Measurements from ENCODE around the gene DRC3. TPM values are rescaled to one million over a fixed set of nuclear protein-coding genes. Genes with fewer than 3 reads are reported as not detected.

DRC3 gene
- total RNA-seq, 1 experiment from 2014 or later, result 1.6 TPM

- intact Hi-C loops (cut with micrococcal nuclease; ENCODE audit: unreplicated experiment), result no loop called here
- TF ChIP-seq, protein P1, sequence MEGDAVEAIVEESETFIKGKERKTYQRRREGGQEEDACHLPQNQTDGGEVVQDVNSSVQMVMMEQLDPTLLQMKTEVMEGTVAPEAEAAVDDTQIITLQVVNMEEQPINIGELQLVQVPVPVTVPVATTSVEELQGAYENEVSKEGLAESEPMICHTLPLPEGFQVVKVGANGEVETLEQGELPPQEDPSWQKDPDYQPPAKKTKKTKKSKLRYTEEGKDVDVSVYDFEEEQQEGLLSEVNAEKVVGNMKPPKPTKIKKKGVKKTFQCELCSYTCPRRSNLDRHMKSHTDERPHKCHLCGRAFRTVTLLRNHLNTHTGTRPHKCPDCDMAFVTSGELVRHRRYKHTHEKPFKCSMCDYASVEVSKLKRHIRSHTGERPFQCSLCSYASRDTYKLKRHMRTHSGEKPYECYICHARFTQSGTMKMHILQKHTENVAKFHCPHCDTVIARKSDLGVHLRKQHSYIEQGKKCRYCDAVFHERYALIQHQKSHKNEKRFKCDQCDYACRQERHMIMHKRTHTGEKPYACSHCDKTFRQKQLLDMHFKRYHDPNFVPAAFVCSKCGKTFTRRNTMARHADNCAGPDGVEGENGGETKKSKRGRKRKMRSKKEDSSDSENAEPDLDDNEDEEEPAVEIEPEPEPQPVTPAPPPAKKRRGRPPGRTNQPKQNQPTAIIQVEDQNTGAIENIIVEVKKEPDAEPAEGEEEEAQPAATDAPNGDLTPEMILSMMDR (IDR thresholded peaks at IDR 0.05; ENCODE audit: insufficient read depth in 1 of 2, low read depth in 1 of 2, low read length in 1 of 2, severe bottlenecking in 1 of 2, unreplicated experiment in 1 of 2), result no peak
- BruUV-seq (replicated peaks), result no TSS peak
- ChIA-PET POLR2A (no interaction called here), CTCF (no interaction called here)
- H3K4me3 ChIP-seq (ENCODE audit: low read depth, low read length), result no peak overlapping the region
- Mint-ChIP-seq H3K4me1 (ENCODE audit: low read depth, unreplicated experiment) (no peaks in the 10 kb centered on the region), H3K4me3 (ENCODE audit: unreplicated experiment) (no peak overlapping the region), H3K9me3 (ENCODE audit: unreplicated experiment) (no peaks in the 10 kb centered on the region), H3K27me3 (ENCODE audit: insufficient read depth, unreplicated experiment) (no peaks in the 10 kb centered on the region), H3K36me3 (ENCODE audit: insufficient read depth, unreplicated experiment) (peaks cover 9% of the 10 kb centered on the region), H3K27ac (ENCODE audit: unreplicated experiment) (no peak overlapping the region)
- H3K27me3 ChIP-seq (replicated peaks; ENCODE audit: control insufficient read depth, insufficient read depth, low read length), result no peaks in the 10 kb centered on the region
- no peak for DNase-seq
- H3K36me3 ChIP-seq (ENCODE audit: control insufficient read depth, insufficient read depth, low read length), result no peaks in the 10 kb centered on the region
- no peaks in the 10 kb centered on the region for H3K4me1 ChIP-seq
- H3K9me3 ChIP-seq, result no peaks in the 10 kb centered on the region
These were observed 4.4 kb downstream of the DRC3 start for GRCh38 chr17:17976931-17977570.

- Histone ChIP-seq H3K4me1 (peaks cover 7% of the 10 kb centered on the region; the same call in 1 of the 2 replicates), H3K4me3 (ENCODE audit: low read depth, low read length) (no peak overlapping the region), H3K27me3 (replicated peaks; ENCODE audit: control insufficient read depth, insufficient read depth, low read length) (no peaks in the 10 kb centered on the region), H3K9me3 (no peaks in the 10 kb centered on the region), H3K36me3 (ENCODE audit: control insufficient read depth, insufficient read depth, low read length) (no peaks in the 10 kb centered on the region)
- no peak for DNase-seq
- no peaks in the 10 kb centered on the region for H3K36me3 Mint-ChIP-seq (ENCODE audit: insufficient read depth, unreplicated experiment)
- no TSS peak for BruUV-seq (replicated peaks)
- no peaks in the 10 kb centered on the region for H3K4me1 Mint-ChIP-seq (ENCODE audit: low read depth, unreplicated experiment)
- H3K27me3 Mint-ChIP-seq (ENCODE audit: insufficient read depth, unreplicated experiment), result no peaks in the 10 kb centered on the region
- H3K4me3 Mint-ChIP-seq (ENCODE audit: unreplicated experiment), result no peak overlapping the region
- intact Hi-C loops (cut with micrococcal nuclease; ENCODE audit: unreplicated experiment), result no loop called here
- ChIA-PET POLR2A (interaction anchor here (0.6 kb wide), 1 partner anchor 74 kb away, joined by 3 read pairs; no protein-coding TSS in a partner anchor), CTCF (no interaction called here)
- H3K27ac Mint-ChIP-seq (ENCODE audit: unreplicated experiment), result no peak overlapping the region
- H3K9me3 Mint-ChIP-seq (ENCODE audit: unreplicated experiment), result no peaks in the 10 kb centered on the region
- TF ChIP-seq, protein P1 (IDR thresholded peaks at IDR 0.05; ENCODE audit: insufficient read depth in 1 of 2, low read depth in 1 of 2, low read length in 1 of 2, severe bottlenecking in 1 of 2, unreplicated experiment in 1 of 2), result no peak
These were observed 6.1 kb downstream of the DRC3 start for GRCh38 chr17:17978481-17979424.

- intact Hi-C loops (cut with micrococcal nuclease; ENCODE audit: unreplicated experiment), result no loop called here
- H3K4me3 Mint-ChIP-seq (ENCODE audit: unreplicated experiment), result no peak overlapping the region
- TF ChIP-seq, protein P1 (IDR thresholded peaks at IDR 0.05; ENCODE audit: insufficient read depth in 1 of 2, low read depth in 1 of 2, low read length in 1 of 2, severe bottlenecking in 1 of 2, unreplicated experiment in 1 of 2), result no peak
- Histone ChIP-seq H3K4me1 (peaks cover 7% of the 10 kb centered on the region; the same call in 1 of the 2 replicates), H3K4me3 (ENCODE audit: low read depth, low read length) (no peak overlapping the region), H3K36me3 (ENCODE audit: control insufficient read depth, insufficient read depth, low read length) (no peaks in the 10 kb centered on the region), H3K9me3 (no peaks in the 10 kb centered on the region), H3K27me3 (replicated peaks; ENCODE audit: control insufficient read depth, insufficient read depth, low read length) (no peaks in the 10 kb centered on the region)
- no peak overlapping the region for H3K27ac Mint-ChIP-seq (ENCODE audit: unreplicated experiment)
- H3K9me3 Mint-ChIP-seq (ENCODE audit: unreplicated experiment), result no peaks in the 10 kb centered on the region
- no TSS peak for BruUV-seq (replicated peaks)
- H3K36me3 Mint-ChIP-seq (ENCODE audit: insufficient read depth, unreplicated experiment), result no peaks in the 10 kb centered on the region
- ChIA-PET CTCF (no interaction called here), POLR2A (no interaction called here)
- no peak for DNase-seq
- no peaks in the 10 kb centered on the region for H3K4me1 Mint-ChIP-seq (ENCODE audit: low read depth, unreplicated experiment)
- no peaks in the 10 kb centered on the region for H3K27me3 Mint-ChIP-seq (ENCODE audit: insufficient read depth, unreplicated experiment)
These were observed 7.1 kb downstream of the DRC3 start for GRCh38 chr17:17979778-17980177.

All from Caco-2 (cell line).